Measurements from ENCODE around the gene SEMA6D.

The SEMA6D gene

GRCh38 chr15:47718497-47719437, 1.5 kb downstream of the SEMA6D start:
- WGBS, 2 experiments (ENCODE audit: insufficient coverage in 2 of 2), result 0 to 2% methylated on average over 17 to 35 of the region's 48 CpGs
- Histone ChIP-seq H3K36me3 (ENCODE audit: control insufficient read depth, insufficient read depth, low read length) (no peaks in the 10 kb centered on the region), H3K4me1 (ENCODE audit: control insufficient read depth, insufficient read depth, low read length, poor library complexity, severe bottlenecking) (peaks cover 10% of the 10 kb centered on the region), H3K4me3 (ENCODE audit: extremely low read depth, insufficient read depth, low read length, poor library complexity, severe bottlenecking) (peak overlapping the region; percentile 69), H3K27ac (ENCODE audit: low read depth, low read length, severe bottlenecking) (peak overlapping the region; percentile 84), H3K9me3 (ENCODE audit: control insufficient read depth, low read length) (no peaks in the 10 kb centered on the region)

GRCh38 chr15:47719730-47720129, 2.4 kb downstream of the SEMA6D start:
- Histone ChIP-seq H3K4me1 (ENCODE audit: control insufficient read depth, insufficient read depth, low read length, poor library complexity, severe bottlenecking) (peaks cover 10% of the 10 kb centered on the region), H3K27ac (ENCODE audit: low read depth, low read length, severe bottlenecking) (peak overlapping the region; percentile 11), H3K4me3 (ENCODE audit: extremely low read depth, insufficient read depth, low read length, poor library complexity, severe bottlenecking) (peak overlapping the region; percentile 69), H3K9me3 (ENCODE audit: control insufficient read depth, low read length) (no peaks in the 10 kb centered on the region), H3K36me3 (ENCODE audit: control insufficient read depth, insufficient read depth, low read length) (no peaks in the 10 kb centered on the region)

- Histone ChIP-seq H3K4me1 (ENCODE audit: control insufficient read depth, insufficient read depth, low read length, poor library complexity, severe bottlenecking) (peaks cover 8% of the 10 kb centered on the region), H3K4me3 (ENCODE audit: extremely low read depth, insufficient read depth, low read length, poor library complexity, severe bottlenecking) (peak overlapping the region; percentile 69)
- 7 to 83% methylated on average over 2 of the region's 4 CpGs for WGBS, 2 experiments (ENCODE audit: insufficient coverage in 2 of 2)
Observed at GRCh38 chr15:47720555-47720954, 3.2 kb downstream of the SEMA6D start.

DNA sequence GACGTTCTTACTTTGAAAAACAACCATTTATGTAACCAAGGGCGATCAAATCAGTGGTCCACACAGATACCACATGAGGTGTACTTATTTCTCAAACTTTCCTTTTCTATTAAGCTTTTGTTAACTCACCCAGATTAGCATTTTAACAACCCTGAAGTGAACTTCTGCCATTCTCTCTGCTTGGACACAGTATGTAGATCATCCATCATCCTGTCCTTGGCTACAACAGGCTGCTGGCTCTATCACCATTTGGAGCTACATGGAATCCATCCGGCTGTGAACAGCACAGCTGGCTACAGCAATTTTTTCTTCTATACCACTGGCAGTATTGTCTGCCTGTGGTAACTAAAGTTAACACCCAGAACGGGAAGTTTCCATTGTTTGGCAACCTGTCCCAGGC, 4.4 kb downstream of the SEMA6D start:
- no peak overlapping the region for H3K27ac ChIP-seq (ENCODE audit: low read depth, low read length, severe bottlenecking)
- H3K9me3 ChIP-seq (ENCODE audit: control insufficient read depth, low read length), result no peaks in the 10 kb centered on the region
- 81 to 83% methylated on average over 4 of the region's 4 CpGs for WGBS, 2 experiments (ENCODE audit: insufficient coverage in 2 of 2)
- peaks cover 5% of the 10 kb centered on the region for H3K4me1 ChIP-seq (ENCODE audit: control insufficient read depth, insufficient read depth, low read length, poor library complexity, severe bottlenecking)
- no peaks in the 10 kb centered on the region for H3K36me3 ChIP-seq (ENCODE audit: control insufficient read depth, insufficient read depth, low read length)
- H3K4me3 ChIP-seq (ENCODE audit: extremely low read depth, insufficient read depth, low read length, poor library complexity, severe bottlenecking), result no peak overlapping the region

More at GRCh38 chr15:47720555-47720954, 3.2 kb downstream of the SEMA6D start:
- no peaks in the 10 kb centered on the region for H3K36me3 ChIP-seq (ENCODE audit: control insufficient read depth, insufficient read depth, low read length)
- no peaks in the 10 kb centered on the region for H3K9me3 ChIP-seq (ENCODE audit: control insufficient read depth, low read length)
- H3K27ac ChIP-seq (ENCODE audit: low read depth, low read length, severe bottlenecking), result peak overlapping the region; percentile 16

- no peaks in the 10 kb centered on the region for H3K36me3 ChIP-seq (ENCODE audit: control insufficient read depth, insufficient read depth, low read length)
- no peak overlapping the region for H3K4me3 ChIP-seq (ENCODE audit: extremely low read depth, insufficient read depth, low read length, poor library complexity, severe bottlenecking)
- WGBS, 2 experiments (ENCODE audit: insufficient coverage in 2 of 2), result 94 to 100% methylated on average over 2 of the region's 2 CpGs
- H3K9me3 ChIP-seq (ENCODE audit: control insufficient read depth, low read length), result no peaks in the 10 kb centered on the region
- no peak overlapping the region for H3K27ac ChIP-seq (ENCODE audit: low read depth, low read length, severe bottlenecking)
- H3K4me1 ChIP-seq (ENCODE audit: control insufficient read depth, insufficient read depth, low read length, poor library complexity, severe bottlenecking), result peaks cover 5% of the 10 kb centered on the region
Observed at GRCh38 chr15:47724346-47724745, 7.0 kb downstream of the SEMA6D start.

- Histone ChIP-seq H3K27ac (ENCODE audit: low read depth, low read length, severe bottlenecking) (no peak overlapping the region), H3K4me1 (ENCODE audit: control insufficient read depth, insufficient read depth, low read length, poor library complexity, severe bottlenecking) (peaks cover 2% of the 10 kb centered on the region), H3K36me3 (ENCODE audit: control insufficient read depth, insufficient read depth, low read length) (no peaks in the 10 kb centered on the region), H3K9me3 (ENCODE audit: control insufficient read depth, low read length) (no peaks in the 10 kb centered on the region), H3K4me3 (ENCODE audit: extremely low read depth, insufficient read depth, low read length, poor library complexity, severe bottlenecking) (no peak overlapping the region)
- WGBS, 2 experiments (ENCODE audit: insufficient coverage in 2 of 2), result 93 to 100% methylated on average over 1 to 3 of the region's 4 CpGs
Observed at GRCh38 chr15:47725051-47725450, 7.7 kb downstream of the SEMA6D start.

DNA sequence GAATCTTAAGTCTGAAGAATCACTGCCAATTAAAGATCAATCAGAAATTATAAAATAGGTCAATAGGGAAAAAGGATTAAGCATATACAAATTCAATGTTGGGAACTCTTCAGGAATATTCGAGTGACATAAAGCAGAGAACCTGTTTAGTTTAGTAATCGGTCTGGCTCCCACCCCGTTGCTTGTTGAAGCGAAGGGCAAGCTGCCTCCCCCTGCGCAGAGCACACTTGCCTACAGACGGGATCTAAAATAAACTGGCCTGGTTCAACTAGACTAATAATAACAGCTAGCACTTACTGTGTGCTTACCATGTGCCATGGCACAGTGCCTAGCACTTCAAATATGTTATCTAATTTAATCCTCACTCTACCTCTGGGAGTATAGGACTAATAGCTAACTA, 8.6 kb downstream of the SEMA6D start:
- 73 to 80% methylated on average over 6 of the region's 6 CpGs for WGBS, 2 experiments (ENCODE audit: insufficient coverage in 2 of 2)

DNA sequence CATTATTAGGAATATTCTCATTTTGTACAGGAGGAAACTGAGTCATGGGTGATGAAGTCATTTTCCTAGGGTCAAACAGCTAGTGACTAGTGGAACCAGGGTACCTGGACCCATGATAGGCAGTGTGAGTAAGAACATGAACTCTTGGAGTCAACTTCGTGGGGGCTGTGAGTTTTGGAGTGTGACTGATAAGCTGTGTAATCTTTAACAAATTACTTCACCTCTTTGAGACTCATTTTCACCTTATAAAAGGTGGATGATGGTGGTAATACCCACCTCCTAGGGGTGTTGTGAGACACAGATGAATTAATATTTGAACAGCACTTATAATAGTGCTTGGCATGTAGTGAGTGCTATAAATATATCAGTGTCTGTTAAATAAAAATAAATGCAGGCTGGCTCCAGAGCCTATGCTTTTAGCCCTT, 9.1 kb downstream of the SEMA6D start:
- H3K27ac ChIP-seq (ENCODE audit: low read depth, low read length, severe bottlenecking), result no peak overlapping the region
- H3K9me3 ChIP-seq (ENCODE audit: control insufficient read depth, low read length), result no peaks in the 10 kb centered on the region
- no CpG with 5 or more reads among the region's 1 CpG for WGBS, 2 experiments (ENCODE audit: insufficient coverage in 2 of 2)
- no peaks in the 10 kb centered on the region for H3K4me1 ChIP-seq (ENCODE audit: control insufficient read depth, insufficient read depth, low read length, poor library complexity, severe bottlenecking)
- no peak overlapping the region for H3K4me3 ChIP-seq (ENCODE audit: extremely low read depth, insufficient read depth, low read length, poor library complexity, severe bottlenecking)
- no peaks in the 10 kb centered on the region for H3K36me3 ChIP-seq (ENCODE audit: control insufficient read depth, insufficient read depth, low read length)

More for the DNA sequence above, 8.6 kb downstream of the SEMA6D start:
- no peaks in the 10 kb centered on the region for H3K36me3 ChIP-seq (ENCODE audit: control insufficient read depth, insufficient read depth, low read length)
- no peaks in the 10 kb centered on the region for H3K9me3 ChIP-seq (ENCODE audit: control insufficient read depth, low read length)
- no peak overlapping the region for H3K4me3 ChIP-seq (ENCODE audit: extremely low read depth, insufficient read depth, low read length, poor library complexity, severe bottlenecking)
- H3K27ac ChIP-seq (ENCODE audit: low read depth, low read length, severe bottlenecking), result no peak overlapping the region
- H3K4me1 ChIP-seq (ENCODE audit: control insufficient read depth, insufficient read depth, low read length, poor library complexity, severe bottlenecking), result no peaks in the 10 kb centered on the region

DNA sequence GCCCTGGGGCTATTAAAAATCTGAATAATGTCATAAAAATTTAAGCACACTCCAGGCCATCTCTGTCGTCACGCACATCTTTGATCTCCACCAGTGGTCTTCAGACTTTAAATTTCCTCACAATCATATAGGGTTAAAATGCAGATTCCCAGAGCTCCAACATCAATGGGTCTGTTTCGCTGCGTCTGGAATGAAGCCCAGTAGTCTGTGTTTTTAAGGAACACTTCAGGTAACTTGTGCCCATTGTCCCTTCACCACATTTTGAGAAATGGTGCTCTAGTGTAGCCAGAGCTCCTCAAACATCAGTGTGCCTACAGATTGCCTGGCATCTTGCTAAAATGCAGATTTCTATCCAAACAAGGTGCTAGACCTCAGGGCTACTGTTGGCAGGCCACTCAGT, 9.8 kb downstream of the SEMA6D start:
- Histone ChIP-seq H3K9me3 (ENCODE audit: control insufficient read depth, low read length) (no peaks in the 10 kb centered on the region), H3K36me3 (ENCODE audit: control insufficient read depth, insufficient read depth, low read length) (no peaks in the 10 kb centered on the region), H3K4me1 (ENCODE audit: control insufficient read depth, insufficient read depth, low read length, poor library complexity, severe bottlenecking) (no peaks in the 10 kb centered on the region), H3K4me3 (ENCODE audit: extremely low read depth, insufficient read depth, low read length, poor library complexity, severe bottlenecking) (no peak overlapping the region), H3K27ac (ENCODE audit: low read depth, low read length, severe bottlenecking) (no peak overlapping the region)
- 93 to 97% methylated on average over 2 to 4 of the region's 4 CpGs for WGBS, 2 experiments (ENCODE audit: insufficient coverage in 2 of 2)

GRCh38 chr15:47727676-47728075, 10.4 kb downstream of the SEMA6D start:
- no peak overlapping the region for H3K27ac ChIP-seq (ENCODE audit: low read depth, low read length, severe bottlenecking)
- no peaks in the 10 kb centered on the region for H3K9me3 ChIP-seq (ENCODE audit: control insufficient read depth, low read length)
- no peaks in the 10 kb centered on the region for H3K36me3 ChIP-seq (ENCODE audit: control insufficient read depth, insufficient read depth, low read length)
- no peak overlapping the region for H3K4me3 ChIP-seq (ENCODE audit: extremely low read depth, insufficient read depth, low read length, poor library complexity, severe bottlenecking)
- 100% methylated on average over 2 of the region's 5 CpGs; no CpG with 5 or more reads in 1 of the 2 experiments for WGBS, 2 experiments (ENCODE audit: insufficient coverage in 2 of 2)
- H3K4me1 ChIP-seq (ENCODE audit: control insufficient read depth, insufficient read depth, low read length, poor library complexity, severe bottlenecking), result no peaks in the 10 kb centered on the region

DNA sequence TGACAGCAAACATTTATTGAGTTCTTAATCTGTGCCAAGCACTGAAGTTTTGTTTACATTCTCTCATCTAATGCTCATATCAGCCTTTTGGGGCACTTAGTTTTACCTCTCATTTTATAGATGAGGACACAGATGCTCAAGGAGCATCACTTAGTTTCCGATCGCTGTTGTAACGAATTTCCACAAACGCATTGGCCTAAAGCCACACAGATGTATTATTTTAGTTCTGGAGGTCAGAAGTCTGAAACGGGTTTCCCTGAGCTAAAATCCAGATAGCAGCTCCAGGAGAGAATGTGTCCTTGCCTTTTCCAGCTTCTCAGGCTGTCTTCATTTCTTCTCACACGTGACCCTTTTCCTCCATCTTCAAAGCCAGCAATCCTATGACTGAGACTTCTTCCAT, 11.1 kb downstream of the SEMA6D start:
- 90 to 98% methylated on average over 5 to 6 of the region's 6 CpGs for WGBS, 2 experiments (ENCODE audit: insufficient coverage in 2 of 2)
- H3K9me3 ChIP-seq (ENCODE audit: control insufficient read depth, low read length), result no peaks in the 10 kb centered on the region
- no peaks in the 10 kb centered on the region for H3K4me1 ChIP-seq (ENCODE audit: control insufficient read depth, insufficient read depth, low read length, poor library complexity, severe bottlenecking)
- no peak overlapping the region for H3K27ac ChIP-seq (ENCODE audit: low read depth, low read length, severe bottlenecking)
- no peaks in the 10 kb centered on the region for H3K36me3 ChIP-seq (ENCODE audit: control insufficient read depth, insufficient read depth, low read length)
- H3K4me3 ChIP-seq (ENCODE audit: extremely low read depth, insufficient read depth, low read length, poor library complexity, severe bottlenecking), result no peak overlapping the region
